ENCODE results near the gene ELF2.
"Not testable (repeated sequence)": the region's sequence is repeated elsewhere in the genome, so short reads cannot be mapped to it uniquely, and the experiment has no call there.

ELF2 gene

GRCh38 chr4:139189972-139190371 is 13.0 kb upstream of the ELF2 start:
- DNase-seq (ENCODE audit: low read depth, low spot score), result no peak
- H3K4me3 ChIP-seq (ENCODE audit: low read length), result no peak overlapping the region

- no peak for DNase-seq (ENCODE audit: low read depth, low spot score)
- no peak overlapping the region for H3K4me3 ChIP-seq (ENCODE audit: low read length)
Measured at GRCh38 chr4:139189417-139189749, 12.4 kb upstream of the ELF2 start.

- DNase-seq (ENCODE audit: low read depth, low spot score), result no peak
- H3K4me3 ChIP-seq (ENCODE audit: low read length), result no peak overlapping the region
Measured at GRCh38 chr4:139188648-139189416, 11.8 kb upstream of the ELF2 start.

GRCh38 chr4:139184129-139184528 is 7.1 kb upstream of the ELF2 start:
- DNase-seq (ENCODE audit: low read depth, low spot score), result no peak

GRCh38 chr4:139177869-139178619 is 1.0 kb upstream of the ELF2 start:
- peak; percentile 87 for DNase-seq (ENCODE audit: low read depth, low spot score)
- H3K4me3 ChIP-seq (ENCODE audit: low read length), result peak overlapping the region; percentile 73

More at GRCh38 chr4:139184129-139184528, 7.1 kb upstream of the ELF2 start:
- H3K4me3 ChIP-seq (ENCODE audit: low read length), result no peak overlapping the region

- DNase-seq (ENCODE audit: low read depth, low spot score), result no peak
- H3K4me3 ChIP-seq (ENCODE audit: low read length), result peak overlapping the region; percentile 73
Measured at GRCh38 chr4:139176302-139177048, 543 bp downstream of the ELF2 start.

- no peak for DNase-seq (ENCODE audit: low read depth, low spot score)
Measured at GRCh38 chr4:139175646-139176301, 1.2 kb downstream of the ELF2 start.

GRCh38 chr4:139171876-139172691 is 4.9 kb downstream of the ELF2 start:
- DNase-seq (ENCODE audit: low read depth, low spot score), result no peak
- no peak overlapping the region for H3K4me3 ChIP-seq (ENCODE audit: low read length)

More at GRCh38 chr4:139175646-139176301, 1.2 kb downstream of the ELF2 start:
- peak overlapping the region; percentile 73 for H3K4me3 ChIP-seq (ENCODE audit: low read length)

- H3K4me3 ChIP-seq (ENCODE audit: low read length), result no peak overlapping the region
- no peak for DNase-seq (ENCODE audit: low read depth, low spot score)
Measured at GRCh38 chr4:139170932-139171331, 6.1 kb downstream of the ELF2 start.

GRCh38 chr4:139167774-139168444 is 9.1 kb downstream of the ELF2 start:
- no peak overlapping the region for H3K4me3 ChIP-seq (ENCODE audit: low read length)
- DNase-seq (ENCODE audit: low read depth, low spot score), result no peak

- DNase-seq (ENCODE audit: low read depth, low spot score), result no peak
Measured at GRCh38 chr4:139164731-139165130, 12.3 kb downstream of the ELF2 start.

GRCh38 chr4:139163806-139164206 is 13.2 kb downstream of the ELF2 start:
- DNase-seq (ENCODE audit: low read depth, low spot score), result no peak

More at GRCh38 chr4:139164731-139165130, 12.3 kb downstream of the ELF2 start:
- H3K4me3 ChIP-seq (ENCODE audit: low read length), result no peak overlapping the region

GRCh38 chr4:139157977-139158376 is 19.0 kb downstream of the ELF2 start:
- not testable (repeated sequence) for H3K4me3 ChIP-seq (ENCODE audit: low read length); DNase-seq (ENCODE audit: low read depth, low spot score)

More at GRCh38 chr4:139163806-139164206, 13.2 kb downstream of the ELF2 start:
- no peak overlapping the region for H3K4me3 ChIP-seq (ENCODE audit: low read length)

GRCh38 chr4:139154952-139155557 is 22.0 kb downstream of the ELF2 start:
- no peak overlapping the region for H3K4me3 ChIP-seq (ENCODE audit: low read length)
- DNase-seq (ENCODE audit: low read depth, low spot score), result no peak

- no peak for DNase-seq (ENCODE audit: low read depth, low spot score)
- H3K4me3 ChIP-seq (ENCODE audit: low read length), result no peak overlapping the region
Measured at GRCh38 chr4:139154538-139154937, 22.5 kb downstream of the ELF2 start.

GRCh38 chr4:139154134-139154421 is 22.9 kb downstream of the ELF2 start:
- DNase-seq (ENCODE audit: low read depth, low spot score), result no peak
- H3K4me3 ChIP-seq (ENCODE audit: low read length), result no peak overlapping the region

GRCh38 chr4:139153411-139154133 is 23.4 kb downstream of the ELF2 start:
- no peak overlapping the region for H3K4me3 ChIP-seq (ENCODE audit: low read length)
- no peak for DNase-seq (ENCODE audit: low read depth, low spot score)
